Amygdala (tissue), 56 donors: ENCODE data around the gene ARHGAP26.
"Not testable (repeated sequence)": the region's sequence is repeated elsewhere in the genome, so short reads cannot be mapped to it uniquely, and the experiment has no call there.

Experiments
- DNase-seq, 56 donors: peaks; one replicate each; lab custom pipeline; 2025; lab: John Stamatoyannopoulos, UW

ARHGAP26 gene

DNA sequence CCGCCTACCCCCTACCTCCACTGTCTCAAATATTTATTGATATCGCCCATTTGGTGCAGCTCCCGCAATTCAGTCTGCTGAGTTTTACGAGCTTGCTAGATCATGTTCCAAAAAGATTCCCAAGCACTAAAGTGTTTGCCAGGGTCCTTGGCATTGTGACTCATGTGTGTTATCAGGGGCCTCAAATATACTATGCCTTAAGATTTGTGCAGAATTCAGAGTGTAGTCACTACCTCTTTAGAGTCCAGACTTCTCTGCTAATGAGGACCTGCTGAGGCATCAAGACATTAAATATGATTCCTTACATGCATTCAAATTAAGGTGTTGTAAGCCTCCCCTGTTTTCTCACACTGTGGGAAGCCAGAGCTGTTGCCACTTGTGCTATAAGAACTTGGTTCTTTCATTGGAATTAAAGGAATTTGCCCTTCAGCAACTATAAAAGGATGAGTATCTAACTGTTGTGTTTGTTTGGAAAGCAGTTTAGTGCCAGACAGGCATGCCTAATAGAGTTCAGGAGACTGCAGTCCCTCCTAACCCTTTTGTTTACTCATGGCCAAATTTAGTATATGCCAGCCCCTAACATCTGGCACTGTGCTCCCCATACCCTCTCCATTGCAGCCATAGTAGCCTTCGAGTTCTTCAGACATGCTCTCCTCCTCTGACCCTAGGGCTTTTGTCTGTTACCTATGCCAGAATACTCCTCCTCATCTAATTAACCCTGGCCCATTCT is 316.9 kb downstream of the ARHGAP26 start:
- no peak for DNase-seq

DNA sequence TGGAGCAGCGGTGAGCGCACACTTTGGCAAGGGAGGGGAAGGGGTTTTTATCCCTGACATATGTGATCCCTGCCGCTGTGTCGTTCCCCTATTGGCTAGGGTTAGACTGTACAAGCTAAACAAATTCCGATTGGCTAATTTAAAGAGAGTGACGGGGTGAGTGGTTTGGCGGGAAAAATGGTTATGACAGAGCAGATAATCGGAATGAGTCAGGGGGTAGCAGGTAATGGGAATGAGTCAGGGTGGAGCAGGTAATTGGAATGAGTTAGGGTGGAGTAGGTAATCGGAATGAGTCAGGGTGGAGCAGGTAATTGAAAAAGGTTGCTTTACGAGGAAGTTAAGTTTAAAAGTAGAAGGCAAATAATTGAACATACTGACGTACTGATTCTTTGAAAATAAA is 318.5 kb downstream of the ARHGAP26 start:
- not testable (repeated sequence) for DNase-seq

DNA sequence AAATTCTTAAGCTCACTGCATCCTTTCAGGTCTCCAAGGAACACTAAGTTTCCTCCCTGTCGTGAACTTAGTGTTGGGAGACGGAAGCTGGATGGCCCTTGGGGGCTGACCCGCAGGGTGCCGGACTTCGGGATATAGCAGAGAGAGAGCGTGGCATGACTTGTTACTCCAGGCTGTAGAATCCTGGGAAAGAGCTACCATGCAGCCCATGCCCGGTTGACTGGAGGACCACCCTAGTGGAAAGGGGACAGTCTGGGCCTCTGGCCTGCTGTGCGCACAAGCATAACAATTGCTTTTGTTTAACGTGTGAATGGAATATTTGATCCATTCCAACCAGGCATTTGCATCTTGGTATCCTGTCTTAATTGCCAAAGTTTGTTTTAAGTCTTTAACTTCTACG is 319.9 kb downstream of the ARHGAP26 start:
- not testable (repeated sequence) for DNase-seq

DNA sequence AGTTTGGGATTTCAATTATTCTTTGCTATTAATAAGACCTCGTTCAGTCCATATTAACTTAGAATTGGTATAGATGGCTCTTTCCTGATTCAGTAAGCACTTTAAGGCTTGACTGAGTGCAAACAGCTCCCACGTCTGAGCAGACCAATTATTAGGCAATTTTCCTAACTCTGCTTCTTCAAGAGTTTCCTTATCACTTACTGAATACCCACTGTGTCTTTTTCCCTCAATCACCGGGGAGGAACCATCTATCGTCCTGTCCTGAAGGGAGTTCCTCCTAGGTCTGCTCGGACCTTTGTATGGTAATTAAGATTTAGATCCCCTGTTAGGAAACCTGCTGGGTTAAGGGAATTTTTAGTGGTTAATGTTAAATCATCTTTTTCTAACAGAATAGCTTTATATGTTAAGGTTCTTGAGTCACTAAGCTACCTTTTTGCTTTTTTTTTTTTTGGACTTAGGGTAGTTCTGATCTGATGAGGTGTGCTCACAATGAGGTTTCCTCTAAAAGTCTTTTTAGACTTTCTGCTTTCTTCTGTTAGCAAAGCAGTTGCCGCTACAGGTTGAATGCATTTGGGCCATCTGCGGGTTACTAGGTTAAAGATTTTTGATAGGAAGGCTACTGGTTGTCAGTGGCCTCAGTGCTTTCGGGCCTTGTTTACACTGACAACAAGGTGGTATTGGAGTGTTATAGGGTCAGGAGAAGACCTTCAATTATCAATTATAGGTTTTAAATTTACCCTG is 322.7 kb downstream of the ARHGAP26 start:
- DNase-seq, result not testable (repeated sequence)

DNA sequence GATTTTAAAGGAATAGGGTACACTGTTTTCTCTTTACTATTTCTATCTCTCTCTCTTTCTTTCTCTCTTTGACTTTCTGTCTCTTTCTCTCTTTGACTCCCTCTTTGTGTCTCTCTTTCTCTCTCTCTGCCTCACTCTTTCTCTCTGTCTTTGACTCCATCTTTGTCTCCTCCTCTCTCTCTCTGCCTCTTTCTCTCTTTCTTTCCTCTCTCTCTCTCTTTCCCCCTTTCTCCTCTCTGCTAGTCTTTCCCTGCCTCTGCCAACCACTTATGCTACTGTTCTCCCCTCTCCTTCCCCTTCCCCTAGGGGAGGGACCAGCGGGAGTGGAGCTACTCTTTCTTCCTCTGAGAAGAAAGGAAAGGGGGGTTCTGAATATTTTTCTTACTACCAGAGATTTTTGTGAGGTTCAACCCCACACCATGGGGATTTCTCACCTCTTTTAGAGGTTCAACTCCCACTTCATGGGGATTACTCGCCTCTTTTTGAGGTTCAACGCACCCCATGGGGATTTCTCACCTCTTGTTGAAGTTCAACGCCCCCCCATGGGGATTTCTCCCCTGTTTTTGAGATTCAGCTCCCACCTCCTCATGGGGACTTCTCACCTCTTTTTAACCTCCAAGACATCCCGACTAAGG is 323.4 kb downstream of the ARHGAP26 start:
- DNase-seq, result no peak

DNA sequence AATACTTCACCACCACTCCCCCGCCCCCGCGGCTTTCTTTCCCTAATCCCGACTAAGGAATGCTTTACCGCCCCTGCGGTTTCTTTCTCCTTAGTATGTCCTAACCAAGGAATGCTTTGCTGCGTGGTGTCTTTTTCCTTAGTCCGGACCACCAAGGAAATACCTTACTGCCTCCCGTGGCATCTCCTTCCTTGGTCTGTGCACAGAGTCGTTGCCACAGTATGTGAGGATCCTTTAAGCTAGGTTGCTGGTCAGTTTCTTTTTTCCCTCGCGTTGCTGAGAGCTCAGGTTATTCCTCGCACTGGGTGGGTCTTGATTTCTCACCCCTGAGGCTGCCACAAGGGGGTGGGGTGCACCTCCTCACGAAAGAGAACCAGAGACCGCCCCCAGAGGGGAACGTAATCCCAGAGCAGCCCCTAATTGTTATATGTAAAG is 323.9 kb downstream of the ARHGAP26 start:
- DNase-seq, result no peak

DNA sequence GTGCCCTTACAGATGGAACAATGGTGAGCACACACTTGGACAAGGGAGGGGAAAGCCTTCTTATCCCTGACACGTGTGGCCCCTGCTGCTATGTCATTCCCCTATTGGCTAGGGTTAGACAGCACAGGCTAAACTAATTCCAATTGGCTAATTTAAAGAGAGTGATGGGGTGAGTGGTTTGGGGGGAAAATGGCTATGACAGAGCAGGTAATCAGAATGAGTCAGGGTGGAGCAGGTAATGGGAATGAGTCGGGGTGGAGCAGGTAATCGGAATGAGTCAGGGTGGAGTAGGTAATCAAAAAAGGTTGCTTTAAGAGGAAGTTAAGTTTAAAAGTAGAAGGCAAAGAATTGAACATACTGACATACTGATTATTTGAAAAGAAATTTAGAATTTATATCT is 324.4 kb downstream of the ARHGAP26 start:
- not testable (repeated sequence) for DNase-seq

DNA sequence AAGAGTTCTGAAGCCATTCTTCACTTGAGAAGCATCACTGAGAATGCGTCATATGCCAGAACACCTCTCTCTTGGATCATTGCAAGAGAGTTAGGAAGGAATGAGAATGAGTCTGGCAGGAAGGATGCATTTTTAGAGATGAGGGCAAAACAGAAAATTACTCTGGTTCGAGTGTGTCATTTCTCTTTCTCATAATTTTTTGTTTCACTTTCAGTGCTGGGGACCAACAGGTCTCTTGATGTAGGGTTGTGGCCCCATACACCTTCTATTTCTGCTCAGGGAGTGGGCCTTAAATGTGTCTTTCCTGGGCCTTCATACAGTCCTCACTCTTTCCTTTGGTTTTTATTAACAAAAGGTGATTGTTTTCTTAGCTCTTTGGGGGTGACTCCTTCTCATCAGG is 330.9 kb downstream of the ARHGAP26 start:
- no peak for DNase-seq

DNA sequence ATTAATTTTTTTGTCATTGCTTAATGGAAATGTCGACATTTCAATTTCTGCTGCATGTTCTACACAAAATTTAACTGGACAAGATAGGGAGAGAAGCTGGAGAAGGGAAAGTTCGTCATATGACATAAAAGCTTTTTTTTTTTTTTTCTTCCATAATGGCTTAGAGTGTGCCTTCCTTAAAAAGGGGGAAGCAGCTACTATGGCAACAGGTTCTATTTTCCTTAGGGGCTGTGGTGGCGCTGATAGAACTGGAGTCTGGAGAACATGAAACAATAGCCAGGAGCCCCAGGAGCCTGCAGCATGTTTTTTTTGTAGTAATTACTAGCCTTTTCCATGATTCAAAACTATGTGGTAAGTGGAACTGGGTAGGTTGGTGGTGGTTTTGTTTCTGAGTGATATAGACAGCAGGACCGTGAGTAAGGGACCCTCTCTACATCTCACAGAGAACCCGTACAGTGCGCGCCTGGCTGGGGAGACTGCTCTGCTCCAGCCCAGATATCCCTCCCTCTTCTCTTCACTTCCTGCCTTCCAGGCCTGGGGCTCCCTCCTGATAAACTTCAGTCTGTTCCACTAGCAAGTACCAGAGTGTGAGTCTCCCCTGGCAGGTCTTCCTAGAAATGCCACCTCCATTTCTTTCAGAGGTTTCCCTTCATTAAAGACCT is 331.7 kb downstream of the ARHGAP26 start:
- DNase-seq, result no peak

DNA sequence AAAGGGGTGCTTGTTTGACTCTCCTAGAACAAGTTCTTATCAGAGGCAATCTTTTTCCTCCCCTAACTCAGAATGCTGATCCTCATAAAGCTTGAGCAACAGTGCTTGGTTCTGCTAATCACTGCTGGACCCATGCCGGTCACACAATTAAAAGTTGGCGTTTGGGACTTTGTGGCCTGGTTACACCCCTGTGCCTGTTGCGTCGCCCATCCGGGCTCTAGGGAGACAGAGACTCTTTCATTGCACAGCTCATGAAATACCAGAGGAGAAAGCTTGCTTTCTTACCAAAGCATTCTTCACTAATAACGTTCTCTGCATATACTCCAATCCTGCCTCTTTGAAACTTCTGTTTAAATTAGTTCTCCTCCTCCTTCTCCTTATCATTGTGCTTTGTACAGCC is 332.2 kb downstream of the ARHGAP26 start:
- DNase-seq, result no peak

DNA sequence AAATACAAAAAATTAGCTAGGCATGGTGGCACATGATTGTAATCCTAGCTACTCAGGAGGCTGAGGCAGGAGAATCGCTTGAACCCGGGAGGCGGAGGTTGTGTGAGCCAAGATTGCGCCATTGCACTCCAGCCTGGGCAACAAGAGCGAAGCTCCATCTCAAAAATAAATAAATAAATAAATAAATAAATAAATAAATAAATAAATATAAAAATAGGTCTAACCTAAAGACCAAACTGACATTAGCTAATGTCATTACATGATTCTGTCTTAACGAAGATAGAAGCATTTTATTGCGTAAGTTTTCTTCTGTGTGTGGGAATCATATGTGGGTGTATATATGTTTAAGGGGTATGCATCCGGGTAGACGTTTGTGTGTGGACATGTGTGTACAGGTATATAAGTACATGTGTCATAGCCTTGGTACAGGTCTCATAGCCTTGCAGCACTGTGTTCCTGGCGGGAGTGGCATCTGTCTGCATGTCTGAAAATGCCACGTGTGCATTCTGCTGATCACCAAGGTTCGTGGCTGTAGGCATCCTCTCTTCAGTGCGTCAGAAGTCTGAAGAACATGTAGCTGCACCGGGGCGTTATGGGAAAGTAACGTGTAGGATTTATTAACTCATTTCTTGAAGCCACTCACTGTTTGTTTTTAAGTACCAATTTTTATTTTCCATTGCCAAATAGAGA is 335.2 kb downstream of the ARHGAP26 start:
- no peak for DNase-seq

DNA sequence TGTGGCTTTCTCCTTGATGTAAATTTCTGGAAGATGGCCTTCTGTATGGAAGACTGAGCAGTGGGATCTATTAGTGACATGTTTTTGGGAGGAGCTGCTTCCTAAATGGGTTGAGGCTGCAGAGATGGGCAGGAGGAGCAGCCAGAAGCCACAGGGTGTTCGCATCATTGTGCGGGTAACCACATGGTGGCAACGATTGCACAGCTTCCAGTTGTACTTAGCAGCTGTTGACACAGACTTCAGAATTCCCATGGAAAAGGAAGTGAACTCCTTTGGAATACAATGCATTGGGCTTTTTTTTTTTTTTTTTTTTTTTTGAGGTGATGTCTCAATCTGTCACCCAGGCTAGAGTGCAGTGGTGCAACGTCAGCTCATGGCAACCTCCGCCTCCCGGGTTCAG is 336.0 kb downstream of the ARHGAP26 start:
- DNase-seq, result peak in 13 of 56 donors; percentile 2 to 38 (median 11)

DNA sequence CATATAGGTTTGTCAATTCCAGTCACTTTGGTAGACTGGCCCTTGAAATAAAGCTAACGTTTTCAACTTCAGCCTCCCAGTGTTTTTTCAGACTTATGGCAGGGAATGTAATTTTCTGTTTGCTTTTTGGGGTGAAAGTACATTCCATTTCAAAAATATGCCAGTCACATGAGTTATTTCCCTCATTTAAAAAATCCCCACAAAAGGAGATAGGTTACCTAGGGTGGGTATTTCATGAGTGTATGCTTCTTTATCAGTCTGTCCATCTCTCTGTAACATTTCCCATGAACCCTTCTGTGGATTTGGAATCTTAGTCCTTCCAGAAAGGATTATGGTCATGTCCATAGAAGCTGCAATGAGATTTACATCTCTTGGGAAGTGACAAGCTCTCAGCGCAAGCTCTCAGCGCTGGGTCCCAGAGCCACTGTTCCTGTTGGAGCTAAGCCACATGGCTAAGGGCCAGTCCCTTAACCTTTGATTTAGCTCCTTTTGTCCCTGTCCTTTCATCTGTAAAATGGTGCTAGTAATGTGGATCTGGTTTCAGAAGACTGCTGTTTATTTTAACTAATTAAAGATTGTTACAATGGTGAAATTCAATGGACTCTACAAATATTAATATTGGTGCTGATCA is 338.4 kb downstream of the ARHGAP26 start:
- peak in 3 of 56 donors; percentile 7 to 21 (median 20) for DNase-seq

DNA sequence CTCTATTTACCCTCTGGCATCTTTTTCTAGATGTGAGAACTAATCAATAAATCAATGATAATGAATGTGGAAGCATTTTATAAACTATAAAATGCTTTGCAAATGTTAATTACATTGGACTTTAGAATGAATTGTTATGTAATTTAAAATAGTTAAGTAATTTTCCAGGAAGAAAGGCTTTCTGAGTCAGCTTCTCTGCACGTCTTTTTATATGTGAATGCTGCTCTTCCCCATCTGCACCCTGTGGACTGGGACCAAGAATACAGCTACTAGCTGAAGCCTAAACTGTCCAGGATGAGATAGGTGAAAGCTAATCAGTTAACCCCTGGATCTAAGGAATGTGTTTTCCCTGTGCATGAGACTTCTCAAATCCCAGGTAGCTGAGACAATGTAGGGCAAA is 340.4 kb downstream of the ARHGAP26 start:
- DNase-seq, result no peak

DNA sequence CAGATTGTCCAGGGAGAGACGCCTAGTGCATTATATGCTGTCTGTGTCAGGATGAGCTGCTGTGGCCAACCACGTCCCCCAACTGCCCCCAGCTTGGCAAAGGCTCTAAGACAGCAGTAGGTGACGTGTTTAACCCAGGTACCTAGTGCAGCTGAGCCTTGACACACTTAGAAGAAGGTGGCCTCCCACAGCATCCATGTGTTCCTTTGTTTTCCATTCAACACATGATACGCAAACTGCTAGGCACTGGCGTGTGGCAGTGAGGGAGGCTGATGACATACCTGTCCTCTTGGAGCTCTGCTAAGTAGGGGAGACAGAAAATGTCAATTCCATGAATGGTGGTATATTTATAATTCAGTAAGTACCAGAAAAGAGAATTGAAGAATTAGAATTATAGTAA is 341.6 kb downstream of the ARHGAP26 start:
- no peak for DNase-seq

DNA sequence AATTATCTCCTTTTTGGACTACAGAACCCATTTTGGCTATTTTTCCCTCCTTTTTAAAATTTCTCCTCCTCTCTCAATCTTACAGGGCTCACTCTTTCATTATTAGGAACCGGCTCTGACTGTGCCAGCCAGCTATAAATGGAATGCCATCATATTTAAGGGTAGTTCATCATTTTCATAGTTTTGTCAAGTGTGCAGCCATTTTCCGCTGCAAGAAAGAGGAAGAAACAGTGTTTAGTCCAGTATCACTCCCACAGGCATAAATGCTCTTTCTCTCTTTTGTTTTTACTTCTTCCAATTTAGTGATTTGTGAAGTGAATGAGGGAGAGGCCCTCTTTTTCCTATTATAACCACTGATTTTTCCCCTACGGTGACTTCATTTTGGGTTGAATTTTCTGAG is 343.3 kb downstream of the ARHGAP26 start:
- no peak for DNase-seq

DNA sequence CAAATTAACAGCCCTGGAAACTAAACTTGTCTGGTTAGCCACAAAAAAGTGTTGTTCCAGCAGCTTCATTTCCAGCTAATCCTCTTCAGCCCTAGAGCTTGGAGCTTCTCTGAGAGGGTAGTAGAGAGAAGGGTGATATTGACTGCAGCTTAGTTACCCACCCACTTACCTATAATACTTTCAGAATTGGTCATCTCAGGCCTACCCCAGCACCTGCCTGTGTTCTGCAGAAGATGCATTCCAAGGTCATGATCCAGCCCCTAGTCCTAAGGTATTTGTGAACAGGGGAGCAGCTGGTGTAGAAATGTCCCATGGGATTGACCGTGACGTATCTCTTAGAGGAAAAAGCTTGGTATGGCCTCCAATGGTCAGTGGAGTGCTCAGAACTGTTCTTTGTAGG is 344.3 kb downstream of the ARHGAP26 start:
- no peak for DNase-seq

DNA sequence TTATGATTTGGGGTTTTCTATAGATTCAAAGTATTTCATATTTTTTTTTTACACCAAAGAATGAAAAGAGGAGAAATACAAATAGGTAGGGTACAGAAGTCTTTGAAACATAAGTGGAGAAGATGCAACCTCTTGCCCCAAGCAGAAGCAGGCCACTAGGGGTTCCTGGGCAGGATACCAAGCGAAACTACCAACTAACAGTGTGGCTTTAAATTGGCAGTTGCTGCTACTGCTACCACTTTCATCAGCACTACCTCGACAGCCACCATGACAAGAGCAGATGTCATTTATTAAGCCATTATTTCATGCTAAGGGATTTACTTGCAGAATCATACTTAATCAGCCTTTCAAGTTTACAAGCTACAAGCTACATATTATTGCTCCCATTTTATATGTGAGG is 345.2 kb downstream of the ARHGAP26 start:
- no peak for DNase-seq

DNA sequence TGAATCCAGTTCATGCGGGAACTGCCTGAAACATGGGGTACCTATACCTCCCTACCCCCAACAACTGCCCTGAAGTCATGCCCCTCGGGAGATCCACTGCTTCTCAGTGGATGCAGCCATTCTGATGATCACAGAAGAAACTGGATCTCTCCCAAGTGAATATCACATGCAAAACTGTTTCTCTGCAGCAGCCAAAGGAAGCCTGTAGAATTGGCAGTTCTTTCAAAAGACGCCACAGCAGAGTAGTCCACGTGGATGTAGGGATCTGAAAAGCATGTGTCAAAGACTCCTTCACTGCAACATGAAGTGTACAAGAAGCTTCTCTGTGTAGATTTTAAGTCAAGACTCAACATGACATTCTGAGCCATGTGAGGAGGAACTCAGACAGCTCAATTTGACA is 346.6 kb downstream of the ARHGAP26 start:
- DNase-seq, result peak in 1 of 56 donors; percentile 19

DNA sequence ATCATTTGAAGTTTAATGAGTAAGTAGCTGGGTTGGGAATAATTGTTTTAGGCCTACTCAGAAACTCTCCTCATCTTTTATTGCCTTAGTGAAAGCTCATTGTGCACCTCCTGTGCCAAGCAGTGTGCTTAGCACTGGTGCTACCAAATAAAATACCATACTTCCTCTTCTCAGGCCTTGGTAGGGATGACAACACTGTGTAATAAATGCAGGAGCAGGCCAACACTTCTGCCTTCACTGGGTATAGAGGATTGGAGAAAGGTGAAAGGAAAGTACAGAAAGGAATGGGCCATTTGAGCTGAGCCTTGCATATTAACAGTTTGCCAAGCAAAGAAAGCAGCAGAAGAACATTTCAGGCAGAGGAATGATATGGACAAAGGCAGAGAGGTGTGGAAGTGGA is 347.6 kb downstream of the ARHGAP26 start:
- no peak for DNase-seq
